K562 (cell line): ENCODE data around the gene BMI1. TPM values are rescaled to one million over a fixed set of nuclear protein-coding genes. Genes with fewer than 3 reads are reported as not detected.

Experiments used
- CC2D1A ChIP-seq: fragments of 450-650 bp; IDR thresholded peaks from 2 replicates; pipeline ENCODE4 v1.6.1; 2017; ENCODE audit warnings: mild to moderate bottlenecking
- GTF2B ChIP-seq: IDR thresholded peaks from 2 replicates; pipeline ENCODE4 v1.6.1; 2011; ENCODE audit not compliant: insufficient read length; ENCODE audit errors: extremely low read depth
- HNRNPL ChIP-seq: fragments of 200-400 bp; formaldehyde crosslinking; IDR thresholded peaks from 2 replicates; pipeline ENCODE4 v1.6.1; 2017; ENCODE audit warnings: low read depth, mild to moderate bottlenecking, low read length
- MYNN ChIP-seq, 2 experiments: sonication (generic); formaldehyde crosslinking in 1 of 2; IDR thresholded peaks; 2 replicates each; pipeline versions ENCODE4 v1.5.0 to v1.6.1; 2016 to 2020; ENCODE audit warnings: antibody characterized with exemption in 1 of 2, missing genetic modification reagents in 1 of 2
- NCOA1 ChIP-seq: fragments of 450-650 bp; IDR thresholded peaks from 2 replicates; pipeline ENCODE4 v1.6.1; 2016; ENCODE audit warnings: low read depth
- NKRF ChIP-seq: fragments of 450-650 bp; IDR thresholded peaks from 2 replicates; pipeline ENCODE4 v1.6.1; 2016; ENCODE audit warnings: borderline replicate concordance
- POLR2A ChIP-seq: fragments of 450-650 bp; conservative IDR thresholded peaks from 2 replicates; pipeline ENCODE4 v1.6.1; 2016
- RCOR1 ChIP-seq, 2 experiments: IDR thresholded peaks; 2 replicates each; pipeline ENCODE4 v1.6.1; 2012; ENCODE audit warnings: low read depth in 2 of 2, low read length in 2 of 2, borderline replicate concordance in 1 of 2, improper control_type of control experiment in 1 of 2
- SUPT5H ChIP-seq: fragments of 450-650 bp; IDR thresholded peaks from 2 replicates; pipeline ENCODE4 v1.6.1; 2016
- TCF3 ChIP-seq: sonication (generic); formaldehyde crosslinking; IDR thresholded peaks from 2 replicates; pipeline ENCODE4 v1.4.0; 2020; ENCODE audit warnings: mild to moderate bottlenecking, missing genetic modification reagents
- ZNF232 ChIP-seq: sonication (generic); formaldehyde crosslinking; IDR thresholded peaks from 2 replicates; pipeline ENCODE4 v1.8.0; 2022; ENCODE audit warnings: mild to moderate bottlenecking, missing genetic modification reagents
- ZNF398 ChIP-seq: fragments of 250-450 bp; sonication (Bioruptor Pico); IDR thresholded peaks from 2 replicates; pipeline ENCODE4 v1.8.0; 2021; ENCODE audit warnings: moderate library complexity, mild to moderate bottlenecking, inconsistent platforms
- ZNF407 ChIP-seq: fragments of 450-650 bp; IDR thresholded peaks from 2 replicates; pipeline ENCODE4 v1.6.1; 2016; ENCODE audit warnings: low read depth
- ZNF551 ChIP-seq: fragments of 250-450 bp; sonication (Bioruptor Pico); IDR thresholded peaks from 2 replicates; pipeline ENCODE4 v1.5.0; 2021; ENCODE audit warnings: mild to moderate bottlenecking, moderate library complexity
- ZNF668 ChIP-seq: fragments of 250-450 bp; sonication (Bioruptor Pico); IDR thresholded peaks from 2 replicates; pipeline ENCODE4 v1.8.0; 2022; ENCODE audit warnings: mild to moderate bottlenecking, inconsistent platforms
- polyA plus RNA-seq, 8 experiments: library from polyadenylated mRNA; depleted of rRNA in 4 of 8; stranded (reverse) in 5 of 8; unstranded in 3 of 8; fragments of >200 nt; fragmentation: Nextera tagmentation in 2 of 8; fragmentation: Illumina TruSeq in 1 of 8; extraction: Ambion mirVana in 2 of 8; extraction: Trizol in 1 of 8; gene quantifications; 2 replicates each; pipeline versions ENCODE4 v1.2.1 to v1.2.3, GENCODE V29; 2011 to 2014; ENCODE audit warnings: inconsistent platforms in 1 of 8, missing spikeins in 1 of 8
- total RNA-seq, 7 experiments: library from RNA; depleted of rRNA in 6 of 7; stranded (reverse); fragments of >200 nt in 6 of 7; fragmentation: Illumina TruSeq in 2 of 7; extraction: Trizol in 2 of 7; gene quantifications; 2 replicates each; pipeline versions ENCODE4 v1.2.1 to v1.2.3, GENCODE V29; 2011 to 2021; ENCODE audit warnings: low replicate concordance in 1 of 7

The BMI1 gene
- total and polyA plus RNA-seq, 9 of the 15 experiments (the other 6 are each of a cell fraction or from before 2014, with no cell fraction given) = 21.4 to 103 (median 70.8) TPM

- TF ChIP-seq TCF3 (CRISPR knock-in tag) (no peak), POLR2A (peak; percentile 81), ZNF668 (CRISPR knock-in tag) (no peak), SUPT5H (peak; percentile 76), RCOR1 (IDR thresholded peaks at IDR 0.05; ENCODE audit: borderline replicate concordance in 1 of 2, low read depth in 2 of 2, low read length in 2 of 2) (0 out of 4 replicates have a peak, but pooled peaks of 1 of the 2 experiments have one; percentile 1), NKRF (no peak), ZNF398 (CRISPR knock-in tag) (no peak), ZNF232 (CRISPR knock-in tag) (no peak), MYNN (IDR thresholded peaks at IDR 0.05) (no peak), MYNN (CRISPR knock-in tag; IDR thresholded peaks at IDR 0.05) (no peak), HNRNPL (no peak), NCOA1 (no peak), CC2D1A (no peak), ZNF407 (no peak), ZNF551 (CRISPR knock-in tag) (no peak), GTF2B (no peak)
These were observed 19.7 kb downstream of the BMI1 start (continued) for GRCh38 chr10:22340329-22341189.
